ENCODE data around the gene CBLN2. TPM values are rescaled to one million over a fixed set of nuclear protein-coding genes. Genes with fewer than 3 reads are reported as not detected.

CBLN2 gene
- total RNA-seq, 1 donor, result not detected

GRCh38 chr18:72539901-72540300 lies 4.2 kb downstream of the CBLN2 start:
- Histone ChIP-seq H2AFZ (ENCODE audit: low read length) (no peak overlapping the region), H3K79me2 (ENCODE audit: insufficient read depth, low read length) (no peaks in the 10 kb centered on the region), H3K27ac (ENCODE audit: low read depth, low read length) (no peak overlapping the region), H3K36me3 (ENCODE audit: insufficient read depth, low read length) (no peaks in the 10 kb centered on the region), H3K4me1 (ENCODE audit: insufficient read depth, low read length) (no peaks in the 10 kb centered on the region), H4K20me1 (ENCODE audit: insufficient read depth, low read length) (no peaks in the 10 kb centered on the region), H3K4me3 (ENCODE audit: insufficient read depth, low read length) (no peak overlapping the region), H3K27me3 (ENCODE audit: insufficient read depth, low read length) (peaks cover 25% of the 10 kb centered on the region), H3K4me2 (ENCODE audit: insufficient read depth, low read length) (no peak overlapping the region), H3K9me3 (ENCODE audit: low read depth, low read length) (no peaks in the 10 kb centered on the region)
- TF ChIP-seq CTCF (IDR thresholded peaks at IDR 0.05; ENCODE audit: extremely low read depth, low read depth, low read length), result no peak
- DNase-seq (ENCODE audit: insufficient read length, low spot score, missing footprints), result no peak

GRCh38 chr18:72530622-72531021 lies 13.5 kb downstream of the CBLN2 start:
- Histone ChIP-seq H3K36me3 (ENCODE audit: insufficient read depth, low read length) (no peaks in the 10 kb centered on the region), H4K20me1 (ENCODE audit: insufficient read depth, low read length) (no peaks in the 10 kb centered on the region), H3K4me2 (ENCODE audit: insufficient read depth, low read length) (no peak overlapping the region), H3K4me1 (ENCODE audit: insufficient read depth, low read length) (no peaks in the 10 kb centered on the region), H3K27ac (ENCODE audit: low read depth, low read length) (no peak overlapping the region), H3K9me3 (ENCODE audit: low read depth, low read length) (no peaks in the 10 kb centered on the region), H2AFZ (ENCODE audit: low read length) (no peak overlapping the region), H3K79me2 (ENCODE audit: insufficient read depth, low read length) (no peaks in the 10 kb centered on the region), H3K4me3 (ENCODE audit: insufficient read depth, low read length) (no peak overlapping the region), H3K27me3 (ENCODE audit: insufficient read depth, low read length) (no peaks in the 10 kb centered on the region)
- DNase-seq (ENCODE audit: insufficient read length, low spot score, missing footprints), result no peak
- no peak for TF ChIP-seq CTCF (IDR thresholded peaks at IDR 0.05; ENCODE audit: extremely low read depth, low read depth, low read length)

- H3K4me2 ChIP-seq (ENCODE audit: insufficient read depth, low read length), result no peak overlapping the region
- no peaks in the 10 kb centered on the region for H3K9me3 ChIP-seq (ENCODE audit: low read depth, low read length)
- no peak for TF ChIP-seq CTCF (IDR thresholded peaks at IDR 0.05; ENCODE audit: extremely low read depth, low read depth, low read length)
- no peak overlapping the region for H2AFZ ChIP-seq (ENCODE audit: low read length)
- H3K27me3 ChIP-seq (ENCODE audit: insufficient read depth, low read length), result no peaks in the 10 kb centered on the region
- H4K20me1 ChIP-seq (ENCODE audit: insufficient read depth, low read length), result no peaks in the 10 kb centered on the region
- no peaks in the 10 kb centered on the region for H3K79me2 ChIP-seq (ENCODE audit: insufficient read depth, low read length)
- H3K36me3 ChIP-seq (ENCODE audit: insufficient read depth, low read length), result no peaks in the 10 kb centered on the region
- no peaks in the 10 kb centered on the region for H3K4me1 ChIP-seq (ENCODE audit: insufficient read depth, low read length)
- H3K4me3 ChIP-seq (ENCODE audit: insufficient read depth, low read length), result no peak overlapping the region
- H3K27ac ChIP-seq (ENCODE audit: low read depth, low read length), result no peak overlapping the region
- DNase-seq (ENCODE audit: insufficient read length, low spot score, missing footprints), result no peak
Observed at GRCh38 chr18:72504866-72505265, 39.3 kb downstream of the CBLN2 start.

GRCh38 chr18:72502671-72503431 lies 41.3 kb downstream of the CBLN2 start:
- Histone ChIP-seq H3K36me3 (ENCODE audit: insufficient read depth, low read length) (no peaks in the 10 kb centered on the region), H3K27me3 (ENCODE audit: insufficient read depth, low read length) (no peaks in the 10 kb centered on the region), H3K4me2 (ENCODE audit: insufficient read depth, low read length) (no peak overlapping the region), H3K27ac (ENCODE audit: low read depth, low read length) (no peak overlapping the region), H3K9me3 (ENCODE audit: low read depth, low read length) (no peaks in the 10 kb centered on the region), H4K20me1 (ENCODE audit: insufficient read depth, low read length) (no peaks in the 10 kb centered on the region), H2AFZ (ENCODE audit: low read length) (no peak overlapping the region), H3K4me1 (ENCODE audit: insufficient read depth, low read length) (no peaks in the 10 kb centered on the region), H3K4me3 (ENCODE audit: insufficient read depth, low read length) (no peak overlapping the region), H3K79me2 (ENCODE audit: insufficient read depth, low read length) (no peaks in the 10 kb centered on the region)
- DNase-seq (ENCODE audit: insufficient read length, low spot score, missing footprints), result no peak
- no peak for TF ChIP-seq CTCF (IDR thresholded peaks at IDR 0.05; ENCODE audit: extremely low read depth, low read depth, low read length)
